H9 (cell line): ENCODE data around the gene CCL20. TPM values are rescaled to one million over a fixed set of nuclear protein-coding genes. Genes with fewer than 3 reads are reported as not detected.

Source experiments
- DNase-seq: peaks from one replicate; pipeline ENCODE4 v3.0.0-alpha.2; 2017
- H2AFZ ChIP-seq: one replicate; pipeline ENCODE4 v1.6.1; 2013; ENCODE audit warnings: mild to moderate bottlenecking, low read length, control low read depth, moderate library complexity
- H2AK5ac ChIP-seq: 2 replicates; pipeline ENCODE4 v1.6.1; 2013; ENCODE audit warnings: low read length, control low read depth, mixed read lengths; ENCODE audit not compliant: insufficient read length
- H2BK120ac ChIP-seq: one replicate; pipeline ENCODE4 v1.6.1; 2013; ENCODE audit warnings: low read depth, mild to moderate bottlenecking, low read length, control low read depth, inconsistent platforms; ENCODE audit not compliant: poor library complexity, severe bottlenecking
- H2BK12ac ChIP-seq: 2 replicates; pipeline ENCODE4 v1.6.1; 2013; ENCODE audit warnings: low read length, control low read depth, mixed read lengths, low read depth; ENCODE audit not compliant: insufficient read length
- H2BK15ac ChIP-seq: 2 replicates; pipeline ENCODE4 v1.6.1; 2013; ENCODE audit warnings: low read depth, low read length, control low read depth
- H2BK20ac ChIP-seq: one replicate; pipeline ENCODE4 v1.6.1; 2013; ENCODE audit warnings: low read depth, mild to moderate bottlenecking, low read length, control low read depth, inconsistent platforms; ENCODE audit not compliant: poor library complexity, severe bottlenecking
- H2BK5ac ChIP-seq: 2 replicates; pipeline ENCODE4 v1.6.1; 2013; ENCODE audit warnings: low read length, control low read depth, mixed read lengths; ENCODE audit not compliant: insufficient read length
- H3K14ac ChIP-seq: 2 replicates; pipeline ENCODE4 v1.6.1; 2013; ENCODE audit warnings: low read length, control low read depth; ENCODE audit not compliant: insufficient read depth
- H3K18ac ChIP-seq: 2 replicates; pipeline ENCODE4 v1.6.1; 2013; ENCODE audit warnings: low read depth, mild to moderate bottlenecking, mixed read lengths, low read length, control low read depth; ENCODE audit not compliant: insufficient read length
- H3K23ac ChIP-seq: 2 replicates; pipeline ENCODE4 v1.6.1; 2013; ENCODE audit warnings: low read length, control low read depth, mixed read lengths, low read depth; ENCODE audit not compliant: insufficient read length
- H3K23me2 ChIP-seq: 2 replicates; pipeline ENCODE4 v1.6.1; 2013; ENCODE audit warnings: low read depth, mild to moderate bottlenecking, mixed read lengths, low read length, control low read depth; ENCODE audit not compliant: insufficient read length, poor library complexity, severe bottlenecking
- H3K27ac ChIP-seq: 2 replicates; pipeline ENCODE4 v1.5.1; 2013; ENCODE audit warnings: low read length, control low read depth, mixed read lengths, low read depth; ENCODE audit not compliant: insufficient read length
- H3K27me3 ChIP-seq: 2 replicates; pipeline ENCODE4 v1.6.1; 2013; ENCODE audit warnings: low read length, control low read depth, inconsistent platforms; ENCODE audit not compliant: insufficient read depth
- H3K4ac ChIP-seq: 2 replicates; pipeline ENCODE4 v1.6.1; 2013; ENCODE audit warnings: low read depth, mild to moderate bottlenecking, control low read depth, inconsistent platforms, low read length, moderate library complexity
- H3K4me1 ChIP-seq: 2 replicates; pipeline ENCODE4 v1.6.1; 2013; ENCODE audit warnings: low read length, control low read depth, inconsistent platforms; ENCODE audit not compliant: insufficient read depth
- H3K4me2 ChIP-seq: 2 replicates; pipeline ENCODE4 v1.6.1; 2013; ENCODE audit warnings: low read length, control low read depth, mixed read lengths; ENCODE audit not compliant: insufficient read length, insufficient read depth
- H3K56ac ChIP-seq: 2 replicates; pipeline ENCODE4 v1.6.1; 2013; ENCODE audit warnings: low read depth, mild to moderate bottlenecking, mixed read lengths, low read length, control low read depth; ENCODE audit not compliant: insufficient read length
- H3K79me1 ChIP-seq: 2 replicates; pipeline ENCODE4 v1.6.1; 2013; ENCODE audit warnings: low read depth, mild to moderate bottlenecking, moderate library complexity, low read length, control low read depth, inconsistent platforms; ENCODE audit not compliant: insufficient read depth, poor library complexity, severe bottlenecking
- H3K79me2 ChIP-seq: 2 replicates; pipeline ENCODE4 v1.6.1; 2013; ENCODE audit warnings: low read length, control low read depth, inconsistent platforms; ENCODE audit not compliant: insufficient read depth
- H3K9ac ChIP-seq: 2 replicates; pipeline ENCODE4 v1.6.1; 2013; ENCODE audit warnings: low read length, control low read depth, mixed read lengths; ENCODE audit not compliant: insufficient read length; ENCODE audit errors: extremely low read depth
- H3K9me3 ChIP-seq: one replicate; pipeline ENCODE4 v1.6.1; 2013; ENCODE audit warnings: low read depth, low read length, inconsistent platforms; ENCODE audit not compliant: control insufficient read depth
- H3T11ph ChIP-seq: one replicate; pipeline ENCODE4 v1.6.1; 2013; ENCODE audit warnings: mild to moderate bottlenecking, low read length, control low read depth, inconsistent platforms
- H4K20me1 ChIP-seq: one replicate; pipeline ENCODE4 v1.6.1; 2013; ENCODE audit not compliant: control insufficient read depth, insufficient read length, insufficient read depth
- H4K5ac ChIP-seq: 2 replicates; pipeline ENCODE4 v1.6.1; 2013; ENCODE audit warnings: low read depth, mild to moderate bottlenecking, mixed read lengths, low read length, control low read depth; ENCODE audit not compliant: insufficient read length
- H4K8ac ChIP-seq: replicated peaks from 2 replicates; pipeline ENCODE4 v1.6.1; 2013; ENCODE audit warnings: low read length, control low read depth, mixed read lengths, low read depth; ENCODE audit not compliant: insufficient read length
- H4K91ac ChIP-seq: 2 replicates; pipeline ENCODE4 v1.6.1; 2013; ENCODE audit warnings: low read depth, mild to moderate bottlenecking, moderate library complexity, mixed read lengths, low read length, control low read depth; ENCODE audit not compliant: insufficient read length
- H3K27ac Mint-ChIP-seq, 3 experiments: 2 replicates in 2 of 3; 3 replicates in 1 of 3; pipeline ENCODE4 v1.8.0; 2020 to 2021; ENCODE audit warnings: mixed read lengths in 3 of 3, mild to moderate bottlenecking in 1 of 3, moderate library complexity in 1 of 3
- H3K27me3 Mint-ChIP-seq: 2 replicates; pipeline ENCODE4 v1.8.0; 2021; ENCODE audit warnings: low read depth, mild to moderate bottlenecking, moderate library complexity, mixed read lengths
- H3K36me3 Mint-ChIP-seq, 3 experiments: 2 replicates in 2 of 3; 3 replicates in 1 of 3; pipeline ENCODE4 v1.8.0; 2020 to 2021; ENCODE audit warnings: low read depth in 3 of 3, mixed read lengths in 3 of 3; ENCODE audit not compliant: insufficient read depth in 1 of 3
- H3K4me1 Mint-ChIP-seq, 2 experiments: 2 replicates each; pipeline ENCODE4 v1.8.0; 2020; ENCODE audit warnings: mixed read lengths in 2 of 2
- H3K4me3 Mint-ChIP-seq, 2 experiments: 2 replicates in 1 of 2; 3 replicates in 1 of 2; pipeline ENCODE4 v1.8.0; 2020 to 2021; ENCODE audit warnings: mild to moderate bottlenecking in 2 of 2, mixed read lengths in 2 of 2, moderate library complexity in 1 of 2
- H3K9me3 Mint-ChIP-seq, 2 experiments: 2 replicates in 1 of 2; 3 replicates in 1 of 2; pipeline ENCODE4 v1.8.0; 2020; ENCODE audit warnings: mild to moderate bottlenecking in 2 of 2, mixed read lengths in 2 of 2, moderate library complexity in 1 of 2
- WGBS: extraction: QIAGEN DNeasy Blood & Tissue Kit; methylation state at CpG from one replicate; pipeline ENCODE4 v1.1.7; 2013; ENCODE audit warnings: missing lambda C conversion rate, low lambda C conversion rate, mixed read lengths; ENCODE audit not compliant: insufficient read length; ENCODE audit errors: extremely low coverage; 5-methylcytosine and 5-hydroxymethylcytosine counted together
- total RNA-seq: library from RNA; stranded (reverse); gene quantifications from 2 replicates; pipeline ENCODE4 v1.2.1, GENCODE V29; 2021
- TF ChIP-seq, protein P1 (sequence below): fragments of 200-600 bp; sonication (generic); conservative IDR thresholded peaks from 3 replicates; pipeline ENCODE4 v1.8.0; 2021; ENCODE audit warnings: antibody characterized with exemption, mild to moderate bottlenecking

CCL20 gene
- total RNA-seq, 1 experiment from 2014 or later: not detected

DNA sequence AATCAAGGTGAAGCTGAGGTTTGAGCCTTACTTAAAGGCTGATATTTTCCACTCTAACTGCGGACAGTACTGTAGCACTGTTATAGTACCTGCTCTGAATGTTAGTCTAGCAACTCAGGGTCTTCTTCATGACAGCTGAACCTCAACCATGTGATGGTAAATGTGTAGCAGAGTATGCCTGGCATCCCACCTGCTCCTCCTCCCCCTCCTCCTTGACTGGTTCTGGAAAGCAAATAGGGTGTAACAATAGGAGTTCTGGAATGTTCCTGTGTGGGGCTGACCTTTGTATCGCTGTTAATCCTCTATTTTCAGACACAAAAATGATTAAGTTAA lies 447 bp upstream of the CCL20 start:
- no peak overlapping the region for H2AK5ac ChIP-seq
- no peaks in the 10 kb centered on the region for H3K79me2 ChIP-seq
- Mint-ChIP-seq H3K9me3 (no peaks in the 10 kb centered on the region), H3K4me1 (peaks cover 23 to 25% of the 10 kb centered on the region in 2 experiments), H3K27me3 (no peaks in the 10 kb centered on the region; the same call in 1 of the 2 replicates), H3K27ac (no peak overlapping the region; a peak in 1 of 7 replicates), H3K36me3 (no peaks in the 10 kb centered on the region), H3K4me3 (no peak overlapping the region)
- no peak for DNase-seq
- no peak overlapping the region for H3K4ac ChIP-seq
- no peaks in the 10 kb centered on the region for H3K23me2 ChIP-seq
- H4K5ac ChIP-seq: no peak overlapping the region
- no peaks in the 10 kb centered on the region for H4K20me1 ChIP-seq
- no peak overlapping the region for H2BK12ac ChIP-seq
- H2AFZ ChIP-seq: no peak overlapping the region
- no peak overlapping the region for H3T11ph ChIP-seq
- H3K18ac ChIP-seq: no peak overlapping the region
- H3K27ac ChIP-seq: no peak overlapping the region
- no peak overlapping the region for H3K4me2 ChIP-seq
- H4K91ac ChIP-seq: no peak overlapping the region
- H3K27me3 ChIP-seq: no peaks in the 10 kb centered on the region
- H3K79me1 ChIP-seq: no peaks in the 10 kb centered on the region
- TF ChIP-seq, protein P1, sequence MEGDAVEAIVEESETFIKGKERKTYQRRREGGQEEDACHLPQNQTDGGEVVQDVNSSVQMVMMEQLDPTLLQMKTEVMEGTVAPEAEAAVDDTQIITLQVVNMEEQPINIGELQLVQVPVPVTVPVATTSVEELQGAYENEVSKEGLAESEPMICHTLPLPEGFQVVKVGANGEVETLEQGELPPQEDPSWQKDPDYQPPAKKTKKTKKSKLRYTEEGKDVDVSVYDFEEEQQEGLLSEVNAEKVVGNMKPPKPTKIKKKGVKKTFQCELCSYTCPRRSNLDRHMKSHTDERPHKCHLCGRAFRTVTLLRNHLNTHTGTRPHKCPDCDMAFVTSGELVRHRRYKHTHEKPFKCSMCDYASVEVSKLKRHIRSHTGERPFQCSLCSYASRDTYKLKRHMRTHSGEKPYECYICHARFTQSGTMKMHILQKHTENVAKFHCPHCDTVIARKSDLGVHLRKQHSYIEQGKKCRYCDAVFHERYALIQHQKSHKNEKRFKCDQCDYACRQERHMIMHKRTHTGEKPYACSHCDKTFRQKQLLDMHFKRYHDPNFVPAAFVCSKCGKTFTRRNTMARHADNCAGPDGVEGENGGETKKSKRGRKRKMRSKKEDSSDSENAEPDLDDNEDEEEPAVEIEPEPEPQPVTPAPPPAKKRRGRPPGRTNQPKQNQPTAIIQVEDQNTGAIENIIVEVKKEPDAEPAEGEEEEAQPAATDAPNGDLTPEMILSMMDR: no peak
- no CpG with 5 or more reads among the region's 2 CpGs for WGBS
- no peak overlapping the region for H3K9ac ChIP-seq
- no peak overlapping the region for H4K8ac ChIP-seq
- no peak overlapping the region for H2BK120ac ChIP-seq
- no peak overlapping the region for H2BK20ac ChIP-seq
- H3K4me1 ChIP-seq: peaks cover 5% of the 10 kb centered on the region
- H2BK15ac ChIP-seq: no peak overlapping the region
- no peaks in the 10 kb centered on the region for H3K9me3 ChIP-seq
- H3K56ac ChIP-seq: no peak overlapping the region
- no peak overlapping the region for H3K23ac ChIP-seq
- no peak overlapping the region for H3K14ac ChIP-seq
- H2BK5ac ChIP-seq: no peak overlapping the region
